Colonic mucosa (tissue), 4 donors: Measurements from ENCODE around the gene TRMU. TPM values are rescaled to one million over a fixed set of nuclear protein-coding genes. Genes with fewer than 3 reads are reported as not detected.

ENCODE experiments used
- DNase-seq: peaks from one replicate; pipeline ENCODE4 v3.0.0-alpha.2; 2020
- H3K27ac ChIP-seq: fragments of 200-600 bp; one replicate; pipeline ENCODE4 v1.8.0; 2021
- H3K27me3 ChIP-seq: fragments of 200-600 bp; one replicate; pipeline ENCODE4 v1.8.0; 2021
- H3K36me3 ChIP-seq: fragments of 200-600 bp; one replicate; pipeline ENCODE4 v1.8.0; 2021
- H3K4me1 ChIP-seq: fragments of 200-600 bp; one replicate; pipeline ENCODE4 v1.8.0; 2021; ENCODE audit warnings: mild to moderate bottlenecking
- H3K4me3 ChIP-seq: fragments of 200-600 bp; one replicate; pipeline ENCODE4 v1.8.0; 2021
- H3K9ac ChIP-seq, 2 donors: one replicate each; pipeline ENCODE4 v1.7.0; 2013; ENCODE audit warnings: control low read depth in 2 of 2, low read depth in 2 of 2, low read length in 2 of 2
- H3K9me3 ChIP-seq: fragments of 200-600 bp; one replicate; pipeline ENCODE4 v1.8.0; 2021
- CTCF ChIP-seq: fragments of 200-600 bp; IDR thresholded peaks from one replicate; pipeline ENCODE4 v1.8.0; 2022; ENCODE audit warnings: antibody characterized with exemption, mild to moderate bottlenecking
- intact Hi-C: fragments of 100-400 bp; cut with DNase I; formaldehyde crosslinking; loops from one replicate; pipeline ENCODE4 v1.14.1; 2022
- total RNA-seq, 2 donors: library from RNA; stranded (reverse); fragmentation: NEBNext Ultra II Directional in 1 of 2; extraction: Animal tissue kit (Norgen Biotek cat#: 25700) in 1 of 2; gene quantifications; one replicate each; pipeline ENCODE4 v1.2.1, GENCODE V29; 2021
- donor health status: healthy.
- donor health status: DM: no; HTN: no; CAD: no.
- donor health status: DM: no; HTN: no; CAD: no.

The TRMU gene
- total RNA-seq, 2 donors from 2014 or later: 25.2 to 71.8 TPM

GRCh38 chr22:46349681-46350080, 14.2 kb downstream of the TRMU start:
- Histone ChIP-seq H3K9ac (no peak overlapping the region), H3K4me3 (no peak overlapping the region), H3K4me1 (no peaks in the 10 kb centered on the region), H3K27ac (no peak overlapping the region), H3K36me3 (peaks cover 9% of the 10 kb centered on the region), H3K27me3 (no peaks in the 10 kb centered on the region), H3K9me3 (no peaks in the 10 kb centered on the region)
- TF ChIP-seq CTCF: no peak
- intact Hi-C loops: no loop called here
- no peak for DNase-seq

GRCh38 chr22:46350121-46350520, 14.6 kb downstream of the TRMU start:
- H3K4me1 ChIP-seq: no peaks in the 10 kb centered on the region
- no peaks in the 10 kb centered on the region for H3K9me3 ChIP-seq
- TF ChIP-seq CTCF: no peak
- no peak overlapping the region for H3K9ac ChIP-seq
- intact Hi-C loops: no loop called here
- no peaks in the 10 kb centered on the region for H3K27me3 ChIP-seq
- DNase-seq: no peak
- H3K4me3 ChIP-seq: no peak overlapping the region
- peaks cover 9% of the 10 kb centered on the region for H3K36me3 ChIP-seq
- H3K27ac ChIP-seq: no peak overlapping the region

GRCh38 chr22:46350646-46351045, 15.1 kb downstream of the TRMU start:
- Histone ChIP-seq H3K9ac (no peak overlapping the region), H3K9me3 (no peaks in the 10 kb centered on the region), H3K27ac (no peak overlapping the region), H3K27me3 (no peaks in the 10 kb centered on the region), H3K36me3 (peaks cover 9% of the 10 kb centered on the region), H3K4me1 (no peaks in the 10 kb centered on the region), H3K4me3 (no peak overlapping the region)
- no peak for TF ChIP-seq CTCF
- intact Hi-C loops: no loop called here
- no peak for DNase-seq

GRCh38 chr22:46351131-46351735, 15.7 kb downstream of the TRMU start:
- Histone ChIP-seq H3K4me3 (no peak overlapping the region), H3K27ac (no peak overlapping the region), H3K27me3 (no peaks in the 10 kb centered on the region), H3K9me3 (no peaks in the 10 kb centered on the region), H3K9ac (no peak overlapping the region), H3K36me3 (peaks cover 9% of the 10 kb centered on the region), H3K4me1 (no peaks in the 10 kb centered on the region)
- TF ChIP-seq CTCF: no peak
- intact Hi-C loops: no loop called here
- DNase-seq: no peak

GRCh38 chr22:46351767-46352166, 16.3 kb downstream of the TRMU start:
- TF ChIP-seq CTCF: no peak
- no peak for DNase-seq
- Histone ChIP-seq H3K27ac (no peak overlapping the region), H3K4me3 (no peak overlapping the region), H3K4me1 (no peaks in the 10 kb centered on the region), H3K9ac (no peak overlapping the region), H3K36me3 (peaks cover 6% of the 10 kb centered on the region), H3K27me3 (no peaks in the 10 kb centered on the region), H3K9me3 (no peaks in the 10 kb centered on the region)
- intact Hi-C loops: no loop called here
